Left ventricle myocardium inferior (tissue), 1 donor: ENCODE data around the gene ZBTB32. TPM values are rescaled to one million over a fixed set of nuclear protein-coding genes. Genes with fewer than 3 reads are reported as not detected.
"Not testable (repeated sequence)": the region's sequence is repeated elsewhere in the genome, so short reads cannot be mapped to it uniquely, and the experiment has no call there.

ENCODE experiments used
- DNase-seq: peaks from one replicate; pipeline ENCODE4 v3.0.0-alpha.2; 2020
- H3K27ac ChIP-seq: fragments of 200-600 bp; replicated peaks from 2 replicates; pipeline ENCODE4 v1.8.0; 2021
- H3K27me3 ChIP-seq: fragments of 200-600 bp; 2 replicates; pipeline ENCODE4 v1.8.0; 2021; ENCODE audit warnings: low read depth
- H3K36me3 ChIP-seq: fragments of 200-600 bp; 2 replicates; pipeline ENCODE4 v1.8.0; 2021
- H3K4me1 ChIP-seq: fragments of 200-600 bp; 2 replicates; pipeline ENCODE4 v1.8.0; 2021
- H3K4me3 ChIP-seq: fragments of 200-600 bp; 2 replicates; pipeline ENCODE4 v1.8.0; 2021; ENCODE audit warnings: mild to moderate bottlenecking, moderate library complexity
- H3K9me3 ChIP-seq: fragments of 200-600 bp; replicated peaks from 2 replicates; pipeline ENCODE4 v1.8.0; 2021
- intact Hi-C: fragments of 100-400 bp; cut with micrococcal nuclease; formaldehyde crosslinking; loops from one replicate; pipeline ENCODE4 v1.11.0; 2022
- long read RNA-seq: library from polyadenylated mRNA; unstranded; transcript quantifications from one replicate; pipeline ENCODE4 v2.0.0, GENCODE V29; 2021
- total RNA-seq: library from RNA; stranded (reverse); fragmentation: NEBNext Ultra II Directional; extraction: Animal tissue kit (Norgen Biotek cat#: 25700); gene quantifications from one replicate; pipeline ENCODE4 v1.2.1, GENCODE V29; 2021
- TF ChIP-seq, protein P1 (sequence below): fragments of 200-600 bp; IDR thresholded peaks from 2 replicates; pipeline ENCODE4 v1.8.0; 2021; ENCODE audit warnings: antibody characterized with exemption, mild to moderate bottlenecking, borderline replicate concordance
- donor health status: DM: no; HTN: yes; CAD: no; lungs with severe emphysema.

The ZBTB32 gene, protein sequence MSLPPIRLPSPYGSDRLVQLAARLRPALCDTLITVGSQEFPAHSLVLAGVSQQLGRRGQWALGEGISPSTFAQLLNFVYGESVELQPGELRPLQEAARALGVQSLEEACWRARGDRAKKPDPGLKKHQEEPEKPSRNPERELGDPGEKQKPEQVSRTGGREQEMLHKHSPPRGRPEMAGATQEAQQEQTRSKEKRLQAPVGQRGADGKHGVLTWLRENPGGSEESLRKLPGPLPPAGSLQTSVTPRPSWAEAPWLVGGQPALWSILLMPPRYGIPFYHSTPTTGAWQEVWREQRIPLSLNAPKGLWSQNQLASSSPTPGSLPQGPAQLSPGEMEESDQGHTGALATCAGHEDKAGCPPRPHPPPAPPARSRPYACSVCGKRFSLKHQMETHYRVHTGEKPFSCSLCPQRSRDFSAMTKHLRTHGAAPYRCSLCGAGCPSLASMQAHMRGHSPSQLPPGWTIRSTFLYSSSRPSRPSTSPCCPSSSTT
- total RNA-seq: not detected
- long read RNA-seq, partial matches to known transcripts: 0 of 3 reads
- long read RNA-seq, other reads (novel, unspliced or antisense): 3 of 3 reads

DNA sequence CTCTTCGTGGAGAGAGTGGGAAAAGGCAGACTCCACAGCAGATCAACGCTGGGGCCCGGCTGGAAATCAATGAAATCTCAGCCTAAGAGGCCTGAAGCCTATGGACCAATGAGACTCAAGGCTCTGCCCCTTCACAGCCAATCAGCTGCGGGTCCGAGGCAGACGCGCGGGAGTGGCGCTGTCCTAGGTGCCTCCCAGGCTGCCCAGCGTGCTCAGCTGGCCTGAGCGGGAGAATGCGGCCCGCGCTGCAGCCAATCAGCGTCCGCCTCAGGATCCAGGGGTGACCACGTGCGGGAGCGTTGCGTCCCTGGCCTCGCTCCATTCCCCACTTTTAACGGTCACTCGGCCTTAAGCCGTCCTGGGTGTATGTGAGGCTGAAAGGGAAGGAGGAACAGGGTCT lies at the start of gene ZBTB32:
Gene ZBTB32 (plus strand): TSS at position 341 of the 400 bp plus-strand sequence. CDS start 10,069 bp downstream, outside the sequence.
- Histone ChIP-seq H3K27me3 (peaks cover 31% of the 10 kb centered on the region), H3K27ac (no peak within 1 kb of the TSS), H3K4me1 (peaks cover 16% of the 10 kb centered on the region), H3K4me3 (no peak within 1 kb of the TSS), H3K9me3 (no peaks in the 10 kb centered on the region), H3K36me3 (no peaks in the 10 kb centered on the region)
- TF ChIP-seq, protein P1, sequence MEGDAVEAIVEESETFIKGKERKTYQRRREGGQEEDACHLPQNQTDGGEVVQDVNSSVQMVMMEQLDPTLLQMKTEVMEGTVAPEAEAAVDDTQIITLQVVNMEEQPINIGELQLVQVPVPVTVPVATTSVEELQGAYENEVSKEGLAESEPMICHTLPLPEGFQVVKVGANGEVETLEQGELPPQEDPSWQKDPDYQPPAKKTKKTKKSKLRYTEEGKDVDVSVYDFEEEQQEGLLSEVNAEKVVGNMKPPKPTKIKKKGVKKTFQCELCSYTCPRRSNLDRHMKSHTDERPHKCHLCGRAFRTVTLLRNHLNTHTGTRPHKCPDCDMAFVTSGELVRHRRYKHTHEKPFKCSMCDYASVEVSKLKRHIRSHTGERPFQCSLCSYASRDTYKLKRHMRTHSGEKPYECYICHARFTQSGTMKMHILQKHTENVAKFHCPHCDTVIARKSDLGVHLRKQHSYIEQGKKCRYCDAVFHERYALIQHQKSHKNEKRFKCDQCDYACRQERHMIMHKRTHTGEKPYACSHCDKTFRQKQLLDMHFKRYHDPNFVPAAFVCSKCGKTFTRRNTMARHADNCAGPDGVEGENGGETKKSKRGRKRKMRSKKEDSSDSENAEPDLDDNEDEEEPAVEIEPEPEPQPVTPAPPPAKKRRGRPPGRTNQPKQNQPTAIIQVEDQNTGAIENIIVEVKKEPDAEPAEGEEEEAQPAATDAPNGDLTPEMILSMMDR: no peak
- no peak for DNase-seq
- intact Hi-C loops: no loop called here

GRCh38 chr19:35654828-35655227 lies 49.5 kb upstream of the ZBTB32 start:
- peaks cover 21% of the 10 kb centered on the region for H3K4me1 ChIP-seq
- intact Hi-C loops, H3K9me3 ChIP-seq, H3K27ac ChIP-seq, H3K4me3 ChIP-seq, H3K27me3 ChIP-seq, DNase-seq: not testable (repeated sequence)
- H3K36me3 ChIP-seq: peaks cover 96% of the 10 kb centered on the region

GRCh38 chr19:35655600-35655999 lies 48.8 kb upstream of the ZBTB32 start:
- intact Hi-C loops: no loop called here
- no peak overlapping the region for H3K27ac ChIP-seq
- H3K4me3 ChIP-seq: no peak overlapping the region
- H3K4me1 ChIP-seq: peaks cover 14% of the 10 kb centered on the region
- TF ChIP-seq, protein P1: no peak
- H3K36me3 ChIP-seq: peaks cover 100% of the 10 kb centered on the region
- no peak for DNase-seq
- H3K27me3 ChIP-seq: no peaks in the 10 kb centered on the region
- H3K9me3 ChIP-seq: no peaks in the 10 kb centered on the region

GRCh38 chr19:35656700-35657099 lies 47.7 kb upstream of the ZBTB32 start:
- H3K27me3 ChIP-seq: no peaks in the 10 kb centered on the region
- intact Hi-C loops: no loop called here
- DNase-seq: no peak
- peaks cover 94% of the 10 kb centered on the region for H3K36me3 ChIP-seq
- H3K4me1 ChIP-seq: peaks cover 3% of the 10 kb centered on the region
- H3K4me3 ChIP-seq: no peak overlapping the region
- TF ChIP-seq, protein P1: no peak
- H3K9me3 ChIP-seq: no peaks in the 10 kb centered on the region
- no peak overlapping the region for H3K27ac ChIP-seq

- TF ChIP-seq, protein P1: no peak
- no peak overlapping the region for H3K27ac ChIP-seq
- no peaks in the 10 kb centered on the region for H3K4me1 ChIP-seq
- H3K36me3 ChIP-seq: peaks cover 89% of the 10 kb centered on the region
- no peaks in the 10 kb centered on the region for H3K27me3 ChIP-seq
- DNase-seq: no peak
- no peaks in the 10 kb centered on the region for H3K9me3 ChIP-seq
- intact Hi-C loops: no loop called here
- no peak overlapping the region for H3K4me3 ChIP-seq
Measured at GRCh38 chr19:35657904-35658700, 46.3 kb upstream of the ZBTB32 start.
